CD4-positive, alpha-beta T cell (primary cell): Measurements from ENCODE around the gene BYSL. TPM values are rescaled to one million over a fixed set of nuclear protein-coding genes. Genes with fewer than 3 reads are reported as not detected.

Source experiments
- ATAC-seq: fragments of 200-7000 bp; cut with Tn5 transposase; one replicate; pipeline ENCODE4 v1.10.0; 2022; ENCODE audit warnings: mild to moderate bottlenecking; ENCODE audit not compliant: poor library complexity
- CTCF ChIA-PET: fragments of 350-600 bp; sonication (Branson Sonifier 250); formaldehyde crosslinking; loops from one replicate; lab custom pipeline; 2021; ENCODE audit warnings: antibody characterized with exemption, inconsistent platforms; lab: Charles Lee
- POLR2A ChIA-PET: fragments of 350-600 bp; sonication (Branson Sonifier 250); formaldehyde crosslinking; loops from one replicate; lab custom pipeline; 2021; ENCODE audit warnings: antibody characterized with exemption, inconsistent platforms; lab: Charles Lee
- DNase-seq, 14 experiments: peaks; one replicate each; pipeline ENCODE4 v3.0.0-alpha.2; 2013 to 2020; ENCODE audit warnings: mixed read lengths in 2 of 14
- H3K27ac ChIP-seq, 2 donors: one replicate each; pipeline versions ENCODE4 v1.5.1 to v1.7.0; 2013; ENCODE audit warnings: low read length in 2 of 2, low read depth in 1 of 2, mild to moderate bottlenecking in 1 of 2
- H3K27me3 ChIP-seq, 2 experiments: 1 replicate in 1 of 2; 2 replicates in 1 of 2; pipeline versions ENCODE4 v1.6.1 to v1.7.0; 2013; ENCODE audit warnings: low read length in 2 of 2, control low read depth in 1 of 2, mild to moderate bottlenecking in 1 of 2, moderate library complexity in 1 of 2; ENCODE audit not compliant: insufficient read depth in 2 of 2, control insufficient read depth in 1 of 2
- H3K36me3 ChIP-seq: one replicate; pipeline ENCODE4 v1.6.1; 2013; ENCODE audit warnings: low read length, control low read depth; ENCODE audit not compliant: insufficient read depth
- H3K4me1 ChIP-seq: one replicate; pipeline ENCODE4 v1.6.1; 2013; ENCODE audit warnings: low read length, control low read depth; ENCODE audit not compliant: insufficient read depth
- H3K4me3 ChIP-seq: one replicate; pipeline ENCODE4 v1.5.1; 2013; ENCODE audit warnings: mild to moderate bottlenecking, low read length, moderate library complexity
- H3K9me3 ChIP-seq, 2 experiments: 1 replicate in 1 of 2; 2 replicates in 1 of 2; pipeline versions ENCODE4 v1.6.1 to v1.7.0; 2013; ENCODE audit warnings: low read length in 2 of 2, mild to moderate bottlenecking in 2 of 2, control low read depth in 1 of 2, moderate library complexity in 1 of 2; ENCODE audit not compliant: control insufficient read depth in 1 of 2, insufficient read depth in 1 of 2
- H3K27ac Mint-ChIP-seq: one replicate; pipeline ENCODE4 v1.8.0; 2020; ENCODE audit warnings: mixed read lengths
- H3K27me3 Mint-ChIP-seq: one replicate; pipeline ENCODE4 v1.8.0; 2021; ENCODE audit warnings: mixed read lengths
- H3K36me3 Mint-ChIP-seq: one replicate; pipeline ENCODE4 v1.8.0; 2021; ENCODE audit warnings: low read depth, mixed read lengths
- H3K4me1 Mint-ChIP-seq: one replicate; pipeline ENCODE4 v1.8.0; 2021; ENCODE audit warnings: low read depth, mixed read lengths
- H3K4me3 Mint-ChIP-seq: one replicate; pipeline ENCODE4 v1.8.0; 2020; ENCODE audit warnings: mild to moderate bottlenecking, mixed read lengths
- H3K9me3 Mint-ChIP-seq: one replicate; pipeline ENCODE4 v1.8.0; 2020; ENCODE audit warnings: mixed read lengths
- intact Hi-C, 2 experiments: fragments of 100-400 bp; cut with DNase I in 1 of 2; cut with micrococcal nuclease in 1 of 2; formaldehyde crosslinking; loops; one replicate each; pipeline versions ENCODE4 v1.15.1 to v1.9.0; 2023 to 2025; cut with DNase I, micrococcal nuclease
- total RNA-seq, 174 experiments: library from RNA in 2 of 174; stranded (reverse) in 2 of 174; gene quantifications; one replicate each; pipeline ENCODE4 v1.2.3 and lab custom pipeline; 2021 to 2026
- TF ChIP-seq, protein P1 (sequence below): fragments of 200-600 bp; IDR thresholded peaks from one replicate; pipeline ENCODE4 v1.8.0; 2022; ENCODE audit warnings: antibody characterized with exemption, mild to moderate bottlenecking

Gene BYSL
- total RNA-seq, 2 experiments from 2014 or later: 1.2 to 1.6 TPM

DNA sequence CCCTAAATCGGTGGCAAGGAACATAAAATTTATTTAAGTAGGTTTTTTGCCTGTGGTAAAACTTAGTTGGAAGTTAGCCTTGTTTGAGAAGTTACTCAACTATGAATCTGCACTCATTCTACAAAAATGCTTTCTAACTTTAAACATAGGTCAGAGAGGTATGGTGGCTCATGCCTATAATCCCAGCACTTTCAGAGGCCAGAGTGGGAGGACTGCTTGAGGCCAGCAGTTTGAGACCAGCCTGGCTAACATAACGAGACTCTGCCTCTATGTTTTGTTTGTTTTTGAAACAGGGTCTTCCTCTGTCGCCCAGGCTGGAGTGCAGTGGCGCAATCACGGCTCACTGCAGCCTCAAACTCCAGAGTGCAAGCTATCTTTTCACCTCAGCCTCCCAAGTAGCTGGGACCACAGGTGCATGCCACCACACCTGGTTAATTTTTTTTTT, 42.3 kb upstream of the BYSL start:
- no peak overlapping the region for H3K4me3 Mint-ChIP-seq
- DNase-seq (no peak), ATAC-seq (no peak)
- Histone ChIP-seq H3K4me3 (no peak overlapping the region), H3K4me1 (no peaks in the 10 kb centered on the region), H3K27me3 (no peaks in the 10 kb centered on the region), H3K27ac (no peak overlapping the region), H3K9me3 (no peaks in the 10 kb centered on the region), H3K36me3 (no peaks in the 10 kb centered on the region)
- no peak overlapping the region for H3K27ac Mint-ChIP-seq
- no peaks in the 10 kb centered on the region for H3K27me3 Mint-ChIP-seq
- POLR2A ChIA-PET: interaction anchor here (0.6 kb wide), 1 partner anchor 1390 kb away, joined by 3 read pairs; no protein-coding TSS in a partner anchor
- CTCF ChIA-PET: no interaction called here
- no peaks in the 10 kb centered on the region for H3K36me3 Mint-ChIP-seq
- intact Hi-C loops: no loop called here
- no peaks in the 10 kb centered on the region for H3K9me3 Mint-ChIP-seq
- no peaks in the 10 kb centered on the region for H3K4me1 Mint-ChIP-seq
- TF ChIP-seq, protein P1, sequence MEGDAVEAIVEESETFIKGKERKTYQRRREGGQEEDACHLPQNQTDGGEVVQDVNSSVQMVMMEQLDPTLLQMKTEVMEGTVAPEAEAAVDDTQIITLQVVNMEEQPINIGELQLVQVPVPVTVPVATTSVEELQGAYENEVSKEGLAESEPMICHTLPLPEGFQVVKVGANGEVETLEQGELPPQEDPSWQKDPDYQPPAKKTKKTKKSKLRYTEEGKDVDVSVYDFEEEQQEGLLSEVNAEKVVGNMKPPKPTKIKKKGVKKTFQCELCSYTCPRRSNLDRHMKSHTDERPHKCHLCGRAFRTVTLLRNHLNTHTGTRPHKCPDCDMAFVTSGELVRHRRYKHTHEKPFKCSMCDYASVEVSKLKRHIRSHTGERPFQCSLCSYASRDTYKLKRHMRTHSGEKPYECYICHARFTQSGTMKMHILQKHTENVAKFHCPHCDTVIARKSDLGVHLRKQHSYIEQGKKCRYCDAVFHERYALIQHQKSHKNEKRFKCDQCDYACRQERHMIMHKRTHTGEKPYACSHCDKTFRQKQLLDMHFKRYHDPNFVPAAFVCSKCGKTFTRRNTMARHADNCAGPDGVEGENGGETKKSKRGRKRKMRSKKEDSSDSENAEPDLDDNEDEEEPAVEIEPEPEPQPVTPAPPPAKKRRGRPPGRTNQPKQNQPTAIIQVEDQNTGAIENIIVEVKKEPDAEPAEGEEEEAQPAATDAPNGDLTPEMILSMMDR: no peak

DNA sequence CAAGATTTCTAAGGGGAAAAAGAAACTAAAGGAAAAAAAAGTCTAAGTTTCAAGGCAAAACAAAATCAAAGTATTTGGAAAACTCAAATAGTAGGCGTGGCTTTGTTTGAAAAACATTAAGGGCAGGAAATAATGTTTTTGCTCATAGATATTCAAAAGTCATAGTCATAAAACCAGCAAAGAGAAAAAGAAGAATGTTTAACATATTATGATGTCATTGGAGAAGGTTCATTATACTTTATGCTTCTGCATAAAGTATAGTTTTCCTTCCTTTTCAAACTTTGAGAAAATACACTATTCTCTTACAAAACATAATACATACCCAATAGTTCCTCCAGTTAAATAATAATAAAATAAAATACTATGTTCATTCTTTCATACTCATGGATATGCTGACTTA, 39.8 kb upstream of the BYSL start:
- no peaks in the 10 kb centered on the region for H3K9me3 Mint-ChIP-seq

DNA sequence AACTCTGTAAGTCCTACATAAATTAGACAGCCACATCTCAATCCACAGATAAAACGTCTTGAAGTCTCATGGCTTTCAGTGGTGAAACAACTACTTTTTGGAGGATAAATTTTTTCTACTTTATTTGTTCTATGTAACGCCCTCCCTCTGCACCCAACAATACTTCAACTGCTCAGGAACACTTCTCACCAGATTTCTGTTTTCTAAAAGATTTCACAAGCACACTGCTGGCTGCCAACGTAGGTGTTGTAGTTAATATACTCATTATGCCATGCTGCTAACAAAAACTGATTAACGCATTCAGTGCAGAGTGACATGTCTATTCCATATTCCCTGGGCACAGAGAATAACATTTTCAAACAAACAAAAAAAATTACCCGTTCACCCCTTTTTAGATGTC, 36.3 kb upstream of the BYSL start:
- intact Hi-C loops: no loop called here
- Mint-ChIP-seq H3K9me3 (no peaks in the 10 kb centered on the region), H3K4me1 (no peaks in the 10 kb centered on the region), H3K4me3 (no peak overlapping the region), H3K27me3 (no peaks in the 10 kb centered on the region), H3K36me3 (no peaks in the 10 kb centered on the region), H3K27ac (no peak overlapping the region)
- TF ChIP-seq, protein P1: no peak
- H3K36me3 ChIP-seq: no peaks in the 10 kb centered on the region
- no peak overlapping the region for H3K4me3 ChIP-seq
- H3K9me3 ChIP-seq: no peaks in the 10 kb centered on the region
- ChIA-PET CTCF (no interaction called here), POLR2A (no interaction called here)
- DNase-seq (no peak), ATAC-seq (no peak)
- H3K27me3 ChIP-seq: no peaks in the 10 kb centered on the region
- no peak overlapping the region for H3K27ac ChIP-seq
- H3K4me1 ChIP-seq: no peaks in the 10 kb centered on the region

More for the DNA sequence above, 39.8 kb upstream of the BYSL start:
- DNase-seq (no peak), ATAC-seq (no peak)
- no peaks in the 10 kb centered on the region for H3K27me3 Mint-ChIP-seq
- H3K27ac Mint-ChIP-seq: no peak overlapping the region
- Histone ChIP-seq H3K4me1 (no peaks in the 10 kb centered on the region), H3K27me3 (no peaks in the 10 kb centered on the region), H3K4me3 (no peak overlapping the region), H3K36me3 (no peaks in the 10 kb centered on the region), H3K9me3 (no peaks in the 10 kb centered on the region), H3K27ac (no peak overlapping the region)
- POLR2A ChIA-PET: no interaction called here
- H3K36me3 Mint-ChIP-seq: no peaks in the 10 kb centered on the region
- TF ChIP-seq, protein P1: no peak
- CTCF ChIA-PET: no interaction called here
- no peaks in the 10 kb centered on the region for H3K4me1 Mint-ChIP-seq
- intact Hi-C loops: no loop called here
- H3K4me3 Mint-ChIP-seq: no peak overlapping the region
